H9 (cell line): ENCODE measurements around the gene ZNF471. TPM values are rescaled to one million over a fixed set of nuclear protein-coding genes. Genes with fewer than 3 reads are reported as not detected.

Experiments used
- DNase-seq: peaks from one replicate; pipeline ENCODE4 v3.0.0-alpha.2; 2017
- H2AFZ ChIP-seq: one replicate; pipeline ENCODE4 v1.6.1; 2013; ENCODE audit warnings: mild to moderate bottlenecking, low read length, control low read depth, moderate library complexity
- H2AK5ac ChIP-seq: 2 replicates; pipeline ENCODE4 v1.6.1; 2013; ENCODE audit warnings: low read length, control low read depth, mixed read lengths; ENCODE audit not compliant: insufficient read length
- H2BK120ac ChIP-seq: one replicate; pipeline ENCODE4 v1.6.1; 2013; ENCODE audit warnings: low read depth, mild to moderate bottlenecking, low read length, control low read depth, inconsistent platforms; ENCODE audit not compliant: poor library complexity, severe bottlenecking
- H2BK12ac ChIP-seq: 2 replicates; pipeline ENCODE4 v1.6.1; 2013; ENCODE audit warnings: low read length, control low read depth, mixed read lengths, low read depth; ENCODE audit not compliant: insufficient read length
- H2BK15ac ChIP-seq: 2 replicates; pipeline ENCODE4 v1.6.1; 2013; ENCODE audit warnings: low read depth, low read length, control low read depth
- H2BK20ac ChIP-seq: one replicate; pipeline ENCODE4 v1.6.1; 2013; ENCODE audit warnings: low read depth, mild to moderate bottlenecking, low read length, control low read depth, inconsistent platforms; ENCODE audit not compliant: poor library complexity, severe bottlenecking
- H2BK5ac ChIP-seq: 2 replicates; pipeline ENCODE4 v1.6.1; 2013; ENCODE audit warnings: low read length, control low read depth, mixed read lengths; ENCODE audit not compliant: insufficient read length
- H3K14ac ChIP-seq: 2 replicates; pipeline ENCODE4 v1.6.1; 2013; ENCODE audit warnings: low read length, control low read depth; ENCODE audit not compliant: insufficient read depth
- H3K18ac ChIP-seq: 2 replicates; pipeline ENCODE4 v1.6.1; 2013; ENCODE audit warnings: low read depth, mild to moderate bottlenecking, mixed read lengths, low read length, control low read depth; ENCODE audit not compliant: insufficient read length
- H3K23ac ChIP-seq: 2 replicates; pipeline ENCODE4 v1.6.1; 2013; ENCODE audit warnings: low read length, control low read depth, mixed read lengths, low read depth; ENCODE audit not compliant: insufficient read length
- H3K23me2 ChIP-seq: 2 replicates; pipeline ENCODE4 v1.6.1; 2013; ENCODE audit warnings: low read depth, mild to moderate bottlenecking, mixed read lengths, low read length, control low read depth; ENCODE audit not compliant: insufficient read length, poor library complexity, severe bottlenecking
- H3K27ac ChIP-seq: 2 replicates; pipeline ENCODE4 v1.5.1; 2013; ENCODE audit warnings: low read length, control low read depth, mixed read lengths, low read depth; ENCODE audit not compliant: insufficient read length
- H3K27me3 ChIP-seq: 2 replicates; pipeline ENCODE4 v1.6.1; 2013; ENCODE audit warnings: low read length, control low read depth, inconsistent platforms; ENCODE audit not compliant: insufficient read depth
- H3K4ac ChIP-seq: 2 replicates; pipeline ENCODE4 v1.6.1; 2013; ENCODE audit warnings: low read depth, mild to moderate bottlenecking, control low read depth, inconsistent platforms, low read length, moderate library complexity
- H3K4me1 ChIP-seq: 2 replicates; pipeline ENCODE4 v1.6.1; 2013; ENCODE audit warnings: low read length, control low read depth, inconsistent platforms; ENCODE audit not compliant: insufficient read depth
- H3K4me2 ChIP-seq: 2 replicates; pipeline ENCODE4 v1.6.1; 2013; ENCODE audit warnings: low read length, control low read depth, mixed read lengths; ENCODE audit not compliant: insufficient read length, insufficient read depth
- H3K56ac ChIP-seq: 2 replicates; pipeline ENCODE4 v1.6.1; 2013; ENCODE audit warnings: low read depth, mild to moderate bottlenecking, mixed read lengths, low read length, control low read depth; ENCODE audit not compliant: insufficient read length
- H3K79me1 ChIP-seq: 2 replicates; pipeline ENCODE4 v1.6.1; 2013; ENCODE audit warnings: low read depth, mild to moderate bottlenecking, moderate library complexity, low read length, control low read depth, inconsistent platforms; ENCODE audit not compliant: insufficient read depth, poor library complexity, severe bottlenecking
- H3K79me2 ChIP-seq: 2 replicates; pipeline ENCODE4 v1.6.1; 2013; ENCODE audit warnings: low read length, control low read depth, inconsistent platforms; ENCODE audit not compliant: insufficient read depth
- H3K9ac ChIP-seq: 2 replicates; pipeline ENCODE4 v1.6.1; 2013; ENCODE audit warnings: low read length, control low read depth, mixed read lengths; ENCODE audit not compliant: insufficient read length; ENCODE audit errors: extremely low read depth
- H3K9me3 ChIP-seq: one replicate; pipeline ENCODE4 v1.6.1; 2013; ENCODE audit warnings: low read depth, low read length, inconsistent platforms; ENCODE audit not compliant: control insufficient read depth
- H3T11ph ChIP-seq: one replicate; pipeline ENCODE4 v1.6.1; 2013; ENCODE audit warnings: mild to moderate bottlenecking, low read length, control low read depth, inconsistent platforms
- H4K20me1 ChIP-seq: one replicate; pipeline ENCODE4 v1.6.1; 2013; ENCODE audit not compliant: control insufficient read depth, insufficient read length, insufficient read depth
- H4K5ac ChIP-seq: 2 replicates; pipeline ENCODE4 v1.6.1; 2013; ENCODE audit warnings: low read depth, mild to moderate bottlenecking, mixed read lengths, low read length, control low read depth; ENCODE audit not compliant: insufficient read length
- H4K8ac ChIP-seq: replicated peaks from 2 replicates; pipeline ENCODE4 v1.6.1; 2013; ENCODE audit warnings: low read length, control low read depth, mixed read lengths, low read depth; ENCODE audit not compliant: insufficient read length
- H4K91ac ChIP-seq: 2 replicates; pipeline ENCODE4 v1.6.1; 2013; ENCODE audit warnings: low read depth, mild to moderate bottlenecking, moderate library complexity, mixed read lengths, low read length, control low read depth; ENCODE audit not compliant: insufficient read length
- H3K27ac Mint-ChIP-seq, 3 experiments: 2 replicates in 2 of 3; 3 replicates in 1 of 3; pipeline ENCODE4 v1.8.0; 2020 to 2021; ENCODE audit warnings: mixed read lengths in 3 of 3, mild to moderate bottlenecking in 1 of 3, moderate library complexity in 1 of 3
- H3K27me3 Mint-ChIP-seq: 2 replicates; pipeline ENCODE4 v1.8.0; 2021; ENCODE audit warnings: low read depth, mild to moderate bottlenecking, moderate library complexity, mixed read lengths
- H3K36me3 Mint-ChIP-seq, 3 experiments: 2 replicates in 2 of 3; 3 replicates in 1 of 3; pipeline ENCODE4 v1.8.0; 2020 to 2021; ENCODE audit warnings: low read depth in 3 of 3, mixed read lengths in 3 of 3; ENCODE audit not compliant: insufficient read depth in 1 of 3
- H3K4me1 Mint-ChIP-seq, 2 experiments: 2 replicates each; pipeline ENCODE4 v1.8.0; 2020; ENCODE audit warnings: mixed read lengths in 2 of 2
- H3K4me3 Mint-ChIP-seq, 2 experiments: 2 replicates in 1 of 2; 3 replicates in 1 of 2; pipeline ENCODE4 v1.8.0; 2020 to 2021; ENCODE audit warnings: mild to moderate bottlenecking in 2 of 2, mixed read lengths in 2 of 2, moderate library complexity in 1 of 2
- H3K9me3 Mint-ChIP-seq, 2 experiments: 2 replicates in 1 of 2; 3 replicates in 1 of 2; pipeline ENCODE4 v1.8.0; 2020; ENCODE audit warnings: mild to moderate bottlenecking in 2 of 2, mixed read lengths in 2 of 2, moderate library complexity in 1 of 2
- WGBS: extraction: QIAGEN DNeasy Blood & Tissue Kit; methylation state at CpG from one replicate; pipeline ENCODE4 v1.1.7; 2013; ENCODE audit warnings: missing lambda C conversion rate, low lambda C conversion rate, mixed read lengths; ENCODE audit not compliant: insufficient read length; ENCODE audit errors: extremely low coverage; 5-methylcytosine and 5-hydroxymethylcytosine counted together
- total RNA-seq: library from RNA; stranded (reverse); gene quantifications from 2 replicates; pipeline ENCODE4 v1.2.1, GENCODE V29; 2021
- TF ChIP-seq, protein P1 (sequence below): fragments of 200-600 bp; sonication (generic); conservative IDR thresholded peaks from 3 replicates; pipeline ENCODE4 v1.8.0; 2021; ENCODE audit warnings: antibody characterized with exemption, mild to moderate bottlenecking

ZNF471 gene
- total RNA-seq, 1 experiment from 2014 or later: not detected

DNA sequence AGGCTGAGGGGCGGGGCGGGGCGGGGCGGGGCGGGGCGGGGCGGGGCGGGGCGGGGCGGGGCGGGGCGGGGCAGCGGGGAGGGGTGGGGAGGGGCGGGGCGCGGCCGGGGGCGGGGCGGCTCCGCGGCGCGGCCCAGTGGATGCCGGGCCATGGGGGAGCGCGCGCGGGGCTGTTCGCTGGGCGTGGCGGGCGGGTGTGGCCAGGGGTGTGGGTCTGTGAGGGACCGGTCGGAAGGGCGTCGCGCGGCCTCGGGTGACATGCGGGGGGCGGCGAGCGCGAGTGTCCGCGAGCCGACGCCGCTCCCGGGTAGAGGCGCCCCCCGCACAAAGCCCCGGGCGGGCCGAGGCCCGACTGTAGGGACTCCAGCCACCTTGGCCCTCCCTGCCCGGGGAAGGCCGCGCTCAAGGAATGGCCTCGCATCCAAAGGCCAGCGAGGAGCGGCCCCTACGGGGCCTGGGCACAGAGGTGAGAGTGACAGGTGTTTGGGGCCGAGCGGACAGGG is 31.2 kb downstream of the ZNF471 start, which contains the start of gene ZFP28:
Gene ZFP28 (plus strand): TSS at position 188 of the 503 bp plus-strand sequence. CDS start 71 bp downstream, at position 259.
- Histone ChIP-seq H3K79me2 (no peaks in the 10 kb centered on the region), H3K18ac (peak within 1 kb of the TSS; percentile 98), H2BK5ac (no peak within 1 kb of the TSS), H3K9me3 (peaks cover 29% of the 10 kb centered on the region), H2BK120ac (no peak within 1 kb of the TSS), H3K27me3 (no peaks in the 10 kb centered on the region; the same call in 1 of the 2 replicates), H3K14ac (peak within 1 kb of the TSS; percentile 98), H2BK20ac (no peak within 1 kb of the TSS), H3K79me1 (no peaks in the 10 kb centered on the region), H3K56ac (no peak within 1 kb of the TSS), H3K4me2 (peak within 1 kb of the TSS; percentile 75), H3K4ac (no peak within 1 kb of the TSS), H4K91ac (no peak within 1 kb of the TSS), H2BK12ac (no peak within 1 kb of the TSS), H3K27ac (no peak within 1 kb of the TSS), H2AK5ac (no peak within 1 kb of the TSS), H3K23me2 (peaks cover 7% of the 10 kb centered on the region), H4K20me1 (no peaks in the 10 kb centered on the region), H2AFZ (peak within 1 kb of the TSS; percentile 91), H3K23ac (no peak within 1 kb of the TSS), H2BK15ac (no peak within 1 kb of the TSS), H3T11ph (no peak within 1 kb of the TSS), H4K8ac (no peak within 1 kb of the TSS), H3K9ac (peak within 1 kb of the TSS; percentile 73), H4K5ac (no peak within 1 kb of the TSS), H3K4me1 (no peaks in the 10 kb centered on the region; the same call in 1 of the 2 replicates)
- peaks cover 75 to 84% of the 10 kb centered on the region in 2 experiments for H3K9me3 Mint-ChIP-seq
- peaks cover 29 to 35% (median 32%) of the 10 kb centered on the region in 3 experiments for H3K36me3 Mint-ChIP-seq
- H3K27ac Mint-ChIP-seq: peak within 1 kb of the TSS; percentile 70 to 88 (median 82); a peak in 1 of 7 replicates
- peak; percentile 80 for DNase-seq
- peaks cover 8% of the 10 kb centered on the region for H3K27me3 Mint-ChIP-seq
- TF ChIP-seq, protein P1, sequence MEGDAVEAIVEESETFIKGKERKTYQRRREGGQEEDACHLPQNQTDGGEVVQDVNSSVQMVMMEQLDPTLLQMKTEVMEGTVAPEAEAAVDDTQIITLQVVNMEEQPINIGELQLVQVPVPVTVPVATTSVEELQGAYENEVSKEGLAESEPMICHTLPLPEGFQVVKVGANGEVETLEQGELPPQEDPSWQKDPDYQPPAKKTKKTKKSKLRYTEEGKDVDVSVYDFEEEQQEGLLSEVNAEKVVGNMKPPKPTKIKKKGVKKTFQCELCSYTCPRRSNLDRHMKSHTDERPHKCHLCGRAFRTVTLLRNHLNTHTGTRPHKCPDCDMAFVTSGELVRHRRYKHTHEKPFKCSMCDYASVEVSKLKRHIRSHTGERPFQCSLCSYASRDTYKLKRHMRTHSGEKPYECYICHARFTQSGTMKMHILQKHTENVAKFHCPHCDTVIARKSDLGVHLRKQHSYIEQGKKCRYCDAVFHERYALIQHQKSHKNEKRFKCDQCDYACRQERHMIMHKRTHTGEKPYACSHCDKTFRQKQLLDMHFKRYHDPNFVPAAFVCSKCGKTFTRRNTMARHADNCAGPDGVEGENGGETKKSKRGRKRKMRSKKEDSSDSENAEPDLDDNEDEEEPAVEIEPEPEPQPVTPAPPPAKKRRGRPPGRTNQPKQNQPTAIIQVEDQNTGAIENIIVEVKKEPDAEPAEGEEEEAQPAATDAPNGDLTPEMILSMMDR: no peak
- no CpG with 5 or more reads among the region's 65 CpGs for WGBS
- peak within 1 kb of the TSS; percentile 80 to 86 for H3K4me3 Mint-ChIP-seq
- H3K4me1 Mint-ChIP-seq: no peaks in the 10 kb centered on the region; a peak in 1 of 4 replicates
